ENCODE measurements around the gene CAAP1.
"Not testable (repeated sequence)": the region's sequence is repeated elsewhere in the genome, so short reads cannot be mapped to it uniquely, and the experiment has no call there.

Gene CAAP1

GRCh38 chr9:26833792-26834191 lies 58.8 kb downstream of the CAAP1 start:
- no peak for DNase-seq (ENCODE audit: low read depth, low spot score)

- not testable (repeated sequence) for DNase-seq (ENCODE audit: low read depth, low spot score)
Measured at GRCh38 chr9:26828391-26828955, 64.1 kb downstream of the CAAP1 start.

- no peak for DNase-seq (ENCODE audit: low read depth, low spot score)
Measured at GRCh38 chr9:26814799-26815198, 77.8 kb downstream of the CAAP1 start.

- no peak for DNase-seq (ENCODE audit: low read depth, low spot score)
Measured at GRCh38 chr9:26813247-26813646, 79.4 kb downstream of the CAAP1 start.

- no peak for DNase-seq (ENCODE audit: low read depth, low spot score)
Measured at GRCh38 chr9:26812217-26812616, 80.4 kb downstream of the CAAP1 start.

GRCh38 chr9:26811106-26811505 lies 81.5 kb downstream of the CAAP1 start:
- no peak for DNase-seq (ENCODE audit: low read depth, low spot score)

GRCh38 chr9:26809795-26810194 lies 82.8 kb downstream of the CAAP1 start:
- no peak for DNase-seq (ENCODE audit: low read depth, low spot score)

- no peak for DNase-seq (ENCODE audit: low read depth, low spot score)
Measured at GRCh38 chr9:26807161-26807560, 85.4 kb downstream of the CAAP1 start.

- no peak for DNase-seq (ENCODE audit: low read depth, low spot score)
Measured at GRCh38 chr9:26802921-26803320, 89.7 kb downstream of the CAAP1 start.

GRCh38 chr9:26801772-26802171 lies 90.8 kb downstream of the CAAP1 start:
- DNase-seq (ENCODE audit: low read depth, low spot score), result no peak

GRCh38 chr9:26800322-26800721 lies 92.3 kb downstream of the CAAP1 start:
- no peak for DNase-seq (ENCODE audit: low read depth, low spot score)

- DNase-seq (ENCODE audit: low read depth, low spot score), result no peak
Measured at GRCh38 chr9:26791274-26791673, 101.3 kb downstream of the CAAP1 start.
